Cardiac muscle cell (in vitro differentiated cells and primary cell): Measurements from ENCODE around the gene TTC28. TPM values are rescaled to one million over a fixed set of nuclear protein-coding genes. Genes with fewer than 3 reads are reported as not detected.
"Not testable (repeated sequence)": the region's sequence is repeated elsewhere in the genome, so short reads cannot be mapped to it uniquely, and the experiment has no call there.

Source experiments
- DNase-seq, 2 donors: peaks; one replicate each; pipeline versions ENCODE4 v3.0.0 to v3.0.0-alpha.2; 2010 to 2017; ENCODE audit warnings: low read depth in 1 of 2, low spot score in 1 of 2
- H3K27ac ChIP-seq: fragments of 200-600 bp; sonication (generic); 2 replicates; pipeline ENCODE4 v1.5.1; 2016
- H3K27me3 ChIP-seq: fragments of 200-600 bp; sonication (generic); 2 replicates; pipeline ENCODE4 v1.6.0; 2016; ENCODE audit warnings: control low read depth
- H3K36me3 ChIP-seq: fragments of 200-600 bp; sonication (generic); 2 replicates; pipeline ENCODE4 v1.5.1; 2016; ENCODE audit warnings: control low read depth
- H3K4me1 ChIP-seq: fragments of 200-600 bp; sonication (generic); 2 replicates; pipeline ENCODE4 v1.8.1; 2017; ENCODE audit warnings: low read depth, mild to moderate bottlenecking, mixed run types
- H3K4me3 ChIP-seq: fragments of 200-600 bp; sonication (generic); 2 replicates; pipeline ENCODE4 v1.5.1; 2016; ENCODE audit warnings: mild to moderate bottlenecking
- H3K9me3 ChIP-seq: fragments of 200-600 bp; sonication (generic); 2 replicates; pipeline ENCODE4 v1.5.1; 2017; ENCODE audit warnings: low read depth, mild to moderate bottlenecking, control low read depth
- polyA plus RNA-seq: library from polyadenylated mRNA; unstranded; fragments of >200 nt; fragmentation: Nextera tagmentation; extraction: Ambion mirVana; gene quantifications from 2 replicates; pipeline ENCODE4 v1.2.1, GENCODE V29; 2016
- total RNA-seq: library from RNA; depleted of rRNA; stranded (reverse); fragments of >200 nt; gene quantifications from 2 replicates; pipeline ENCODE4 v1.2.3, GENCODE V29; 2016
- TF ChIP-seq, protein P1 (sequence below): IDR thresholded peaks from 2 replicates; pipeline ENCODE4 v1.5.1; 2012; ENCODE audit warnings: low read depth, mild to moderate bottlenecking, low read length

The TTC28 gene
- total and polyA plus RNA-seq, 2 experiments from 2014 or later: 27.3 to 109 TPM

- Histone ChIP-seq H3K4me3 (no peak overlapping the region), H3K4me1 (peaks cover 7% of the 10 kb centered on the region), H3K27me3 (no peaks in the 10 kb centered on the region), H3K27ac (no peak overlapping the region), H3K36me3 (no peaks in the 10 kb centered on the region), H3K9me3 (no peaks in the 10 kb centered on the region)
- TF ChIP-seq, protein P1, sequence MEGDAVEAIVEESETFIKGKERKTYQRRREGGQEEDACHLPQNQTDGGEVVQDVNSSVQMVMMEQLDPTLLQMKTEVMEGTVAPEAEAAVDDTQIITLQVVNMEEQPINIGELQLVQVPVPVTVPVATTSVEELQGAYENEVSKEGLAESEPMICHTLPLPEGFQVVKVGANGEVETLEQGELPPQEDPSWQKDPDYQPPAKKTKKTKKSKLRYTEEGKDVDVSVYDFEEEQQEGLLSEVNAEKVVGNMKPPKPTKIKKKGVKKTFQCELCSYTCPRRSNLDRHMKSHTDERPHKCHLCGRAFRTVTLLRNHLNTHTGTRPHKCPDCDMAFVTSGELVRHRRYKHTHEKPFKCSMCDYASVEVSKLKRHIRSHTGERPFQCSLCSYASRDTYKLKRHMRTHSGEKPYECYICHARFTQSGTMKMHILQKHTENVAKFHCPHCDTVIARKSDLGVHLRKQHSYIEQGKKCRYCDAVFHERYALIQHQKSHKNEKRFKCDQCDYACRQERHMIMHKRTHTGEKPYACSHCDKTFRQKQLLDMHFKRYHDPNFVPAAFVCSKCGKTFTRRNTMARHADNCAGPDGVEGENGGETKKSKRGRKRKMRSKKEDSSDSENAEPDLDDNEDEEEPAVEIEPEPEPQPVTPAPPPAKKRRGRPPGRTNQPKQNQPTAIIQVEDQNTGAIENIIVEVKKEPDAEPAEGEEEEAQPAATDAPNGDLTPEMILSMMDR: no peak
- no peak for DNase-seq
Measured at GRCh38 chr22:28204382-28204781, 475.3 kb downstream of the TTC28 start.

- TF ChIP-seq, protein P1: no peak
- H3K9me3 ChIP-seq: no peaks in the 10 kb centered on the region
Measured at GRCh38 chr22:28203286-28203685, 476.4 kb downstream of the TTC28 start.

DNA sequence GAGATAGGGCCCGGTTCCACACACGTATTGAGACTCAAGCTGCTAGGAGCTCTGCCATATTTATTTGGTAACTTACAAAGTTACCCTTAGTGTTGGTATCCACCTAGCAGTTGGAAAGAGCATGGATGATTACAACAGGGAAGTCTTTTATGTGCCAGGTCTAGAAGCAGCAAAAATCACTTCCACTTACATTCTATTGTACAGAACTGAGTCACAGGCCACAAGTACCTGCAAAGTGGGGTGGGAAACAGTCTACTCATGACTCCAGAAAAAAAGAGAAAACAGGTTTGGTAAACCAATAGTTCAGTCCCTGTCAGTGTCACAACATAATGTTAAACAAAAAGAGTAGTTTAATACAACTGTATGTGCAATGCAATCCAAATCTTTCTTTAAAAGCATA lies 480.9 kb downstream of the TTC28 start:
- TF ChIP-seq, protein P1: no peak
- Histone ChIP-seq H3K9me3 (no peaks in the 10 kb centered on the region), H3K27me3 (no peaks in the 10 kb centered on the region), H3K4me3 (no peak overlapping the region), H3K27ac (no peak overlapping the region), H3K36me3 (no peaks in the 10 kb centered on the region), H3K4me1 (peaks cover 4% of the 10 kb centered on the region)
- no peak for DNase-seq

More at GRCh38 chr22:28203286-28203685, 476.4 kb downstream of the TTC28 start:
- no peak overlapping the region for H3K27ac ChIP-seq
- no peak for DNase-seq
- no peaks in the 10 kb centered on the region for H3K27me3 ChIP-seq
- H3K4me3 ChIP-seq: no peak overlapping the region
- no peaks in the 10 kb centered on the region for H3K36me3 ChIP-seq
- peaks cover 4% of the 10 kb centered on the region for H3K4me1 ChIP-seq

- DNase-seq, H3K4me3 ChIP-seq, H3K9me3 ChIP-seq, H3K36me3 ChIP-seq, H3K27ac ChIP-seq, H3K4me1 ChIP-seq, H3K27me3 ChIP-seq: not testable (repeated sequence)
Measured at GRCh38 chr22:28191571-28191970, 488.1 kb downstream of the TTC28 start.

- no peaks in the 10 kb centered on the region for H3K9me3 ChIP-seq
- no peak overlapping the region for H3K27ac ChIP-seq
- DNase-seq: no peak
- TF ChIP-seq, protein P1: no peak
- H3K4me1 ChIP-seq: no peaks in the 10 kb centered on the region
- no peaks in the 10 kb centered on the region for H3K36me3 ChIP-seq
- H3K4me3 ChIP-seq: no peak overlapping the region
- no peaks in the 10 kb centered on the region for H3K27me3 ChIP-seq
Measured at GRCh38 chr22:28188178-28188879, 491.3 kb downstream of the TTC28 start.

GRCh38 chr22:28187612-28188011 lies 492.0 kb downstream of the TTC28 start:
- no peaks in the 10 kb centered on the region for H3K4me1 ChIP-seq
- no peaks in the 10 kb centered on the region for H3K27me3 ChIP-seq
- no peak for DNase-seq
- TF ChIP-seq, protein P1: no peak
- H3K27ac ChIP-seq: no peak overlapping the region
- H3K4me3 ChIP-seq: no peak overlapping the region
- H3K36me3 ChIP-seq: no peaks in the 10 kb centered on the region
- H3K9me3 ChIP-seq: no peaks in the 10 kb centered on the region
